ENCODE measurements around the gene AVPI1. TPM values are rescaled to one million over a fixed set of nuclear protein-coding genes. Genes with fewer than 3 reads are reported as not detected.
"Not testable (repeated sequence)": the region's sequence is repeated elsewhere in the genome, so short reads cannot be mapped to it uniquely, and the experiment has no call there.

Gene AVPI1
- total RNA-seq, 2 donors from 2014 or later: 26.6 to 34.8 TPM

DNA sequence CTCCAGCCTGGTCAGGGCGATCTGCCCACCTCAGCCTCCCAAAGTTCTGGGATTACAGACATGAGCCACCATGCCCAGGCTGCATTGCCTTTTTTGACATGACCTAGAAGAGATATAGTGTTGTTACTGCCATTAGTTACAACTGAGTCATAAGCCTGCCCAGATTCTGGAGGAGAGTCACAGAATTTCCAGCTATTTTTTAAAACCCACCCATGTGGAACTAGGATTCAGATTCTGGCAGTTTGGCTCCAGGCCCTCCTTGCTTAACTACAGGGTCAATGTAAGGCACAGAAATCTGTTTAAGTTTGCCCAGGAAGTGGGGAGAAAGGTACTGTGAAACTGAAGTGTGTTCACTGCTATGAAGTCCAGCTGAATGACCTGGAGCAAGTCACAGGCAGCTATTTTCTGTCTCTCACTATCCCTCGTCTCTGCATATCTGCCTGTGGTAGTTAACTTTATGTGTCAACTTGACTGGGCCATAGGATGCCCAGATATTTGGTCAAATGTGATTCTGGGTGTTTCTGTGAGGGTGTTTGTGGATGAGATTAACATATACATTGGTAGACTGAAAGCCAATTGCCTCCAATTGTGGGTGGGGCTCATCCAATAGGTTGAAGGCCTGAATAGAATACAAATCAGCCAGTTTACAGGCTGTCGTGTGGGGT, 18.1 kb upstream of the AVPI1 start:
- Histone ChIP-seq H3K9me3 (no peaks in the 10 kb centered on the region), H3K9ac (ENCODE audit: low read depth in 2 of 2, low read length in 2 of 2) (no peak overlapping the region), H3K4me3 (no peak overlapping the region), H3K36me3 (no peaks in the 10 kb centered on the region), H3K27ac (no peak overlapping the region), H3K27me3 (no peaks in the 10 kb centered on the region), H3K4me1 (no peaks in the 10 kb centered on the region)
- TF ChIP-seq, protein P1, sequence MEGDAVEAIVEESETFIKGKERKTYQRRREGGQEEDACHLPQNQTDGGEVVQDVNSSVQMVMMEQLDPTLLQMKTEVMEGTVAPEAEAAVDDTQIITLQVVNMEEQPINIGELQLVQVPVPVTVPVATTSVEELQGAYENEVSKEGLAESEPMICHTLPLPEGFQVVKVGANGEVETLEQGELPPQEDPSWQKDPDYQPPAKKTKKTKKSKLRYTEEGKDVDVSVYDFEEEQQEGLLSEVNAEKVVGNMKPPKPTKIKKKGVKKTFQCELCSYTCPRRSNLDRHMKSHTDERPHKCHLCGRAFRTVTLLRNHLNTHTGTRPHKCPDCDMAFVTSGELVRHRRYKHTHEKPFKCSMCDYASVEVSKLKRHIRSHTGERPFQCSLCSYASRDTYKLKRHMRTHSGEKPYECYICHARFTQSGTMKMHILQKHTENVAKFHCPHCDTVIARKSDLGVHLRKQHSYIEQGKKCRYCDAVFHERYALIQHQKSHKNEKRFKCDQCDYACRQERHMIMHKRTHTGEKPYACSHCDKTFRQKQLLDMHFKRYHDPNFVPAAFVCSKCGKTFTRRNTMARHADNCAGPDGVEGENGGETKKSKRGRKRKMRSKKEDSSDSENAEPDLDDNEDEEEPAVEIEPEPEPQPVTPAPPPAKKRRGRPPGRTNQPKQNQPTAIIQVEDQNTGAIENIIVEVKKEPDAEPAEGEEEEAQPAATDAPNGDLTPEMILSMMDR (IDR thresholded peaks at IDR 0.05): no peak
- intact Hi-C loops (cut with DNase I): no loop called here
- DNase-seq: no peak

DNA sequence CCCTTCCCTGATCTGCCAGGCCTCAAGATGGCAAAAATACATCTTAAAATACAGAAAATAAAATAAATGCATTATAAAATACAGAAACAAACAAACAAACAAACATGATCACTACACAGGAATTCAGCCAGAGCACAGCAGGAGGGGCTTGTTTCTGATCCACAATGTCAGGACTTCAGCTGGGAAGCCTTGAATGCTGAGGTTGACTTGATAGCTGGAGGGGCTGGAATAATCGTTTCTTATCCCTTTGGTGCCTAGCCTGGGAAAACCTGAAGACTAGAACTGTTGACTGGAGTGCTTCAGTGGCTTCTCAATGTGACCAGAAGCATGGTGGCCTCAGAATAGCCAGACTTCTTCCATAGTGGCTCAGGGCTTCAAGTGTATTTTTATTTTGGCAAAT, 17.3 kb upstream of the AVPI1 start:
- TF ChIP-seq, protein P1 (IDR thresholded peaks at IDR 0.05): no peak
- Histone ChIP-seq H3K27ac (no peak overlapping the region), H3K4me3 (no peak overlapping the region), H3K4me1 (no peaks in the 10 kb centered on the region), H3K27me3 (no peaks in the 10 kb centered on the region), H3K36me3 (no peaks in the 10 kb centered on the region), H3K9ac (ENCODE audit: low read depth in 2 of 2, low read length in 2 of 2) (no peak overlapping the region), H3K9me3 (no peaks in the 10 kb centered on the region)
- DNase-seq: no peak
- intact Hi-C loops (cut with DNase I): no loop called here

DNA sequence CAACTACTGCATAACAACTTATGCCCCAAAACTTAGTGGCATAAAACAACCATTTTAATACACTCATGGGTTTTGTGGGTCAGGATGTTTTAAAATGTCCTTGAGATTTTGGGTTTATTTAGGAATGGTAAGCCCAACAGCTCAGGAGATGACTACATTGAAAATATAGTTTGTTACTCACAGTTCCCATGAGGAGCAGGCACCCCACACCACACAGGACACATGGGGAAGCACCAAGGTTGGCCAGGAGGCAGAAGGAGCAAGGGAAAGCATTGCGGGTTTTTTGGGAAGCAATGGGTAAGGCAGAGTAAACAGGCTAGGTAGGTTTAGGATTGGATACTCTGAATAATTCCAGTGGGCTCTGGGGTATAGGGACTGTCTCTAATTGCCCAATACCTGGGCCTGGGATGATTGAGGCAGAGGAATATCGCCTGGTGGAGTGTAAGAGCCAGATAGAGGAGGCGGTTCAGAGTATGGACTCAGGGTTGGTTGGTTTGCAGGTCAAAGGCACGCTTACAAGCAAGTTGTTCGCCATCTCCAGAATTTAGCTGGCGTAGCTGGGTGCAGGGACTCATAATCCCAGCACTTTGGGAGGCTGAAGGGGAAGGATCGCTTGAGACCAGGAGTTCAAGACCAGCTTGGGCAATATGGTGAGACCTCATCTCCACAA, 16.5 kb upstream of the AVPI1 start:
- H3K9ac ChIP-seq (ENCODE audit: low read depth in 2 of 2, low read length in 2 of 2): no peak overlapping the region
- intact Hi-C loops (cut with DNase I): no loop called here
- H3K36me3 ChIP-seq: no peaks in the 10 kb centered on the region
- H3K4me1 ChIP-seq: no peaks in the 10 kb centered on the region
- no peak overlapping the region for H3K27ac ChIP-seq
- TF ChIP-seq, protein P1 (IDR thresholded peaks at IDR 0.05): no peak
- no peak for DNase-seq
- H3K4me3 ChIP-seq: no peak overlapping the region
- no peaks in the 10 kb centered on the region for H3K9me3 ChIP-seq
- H3K27me3 ChIP-seq: no peaks in the 10 kb centered on the region

DNA sequence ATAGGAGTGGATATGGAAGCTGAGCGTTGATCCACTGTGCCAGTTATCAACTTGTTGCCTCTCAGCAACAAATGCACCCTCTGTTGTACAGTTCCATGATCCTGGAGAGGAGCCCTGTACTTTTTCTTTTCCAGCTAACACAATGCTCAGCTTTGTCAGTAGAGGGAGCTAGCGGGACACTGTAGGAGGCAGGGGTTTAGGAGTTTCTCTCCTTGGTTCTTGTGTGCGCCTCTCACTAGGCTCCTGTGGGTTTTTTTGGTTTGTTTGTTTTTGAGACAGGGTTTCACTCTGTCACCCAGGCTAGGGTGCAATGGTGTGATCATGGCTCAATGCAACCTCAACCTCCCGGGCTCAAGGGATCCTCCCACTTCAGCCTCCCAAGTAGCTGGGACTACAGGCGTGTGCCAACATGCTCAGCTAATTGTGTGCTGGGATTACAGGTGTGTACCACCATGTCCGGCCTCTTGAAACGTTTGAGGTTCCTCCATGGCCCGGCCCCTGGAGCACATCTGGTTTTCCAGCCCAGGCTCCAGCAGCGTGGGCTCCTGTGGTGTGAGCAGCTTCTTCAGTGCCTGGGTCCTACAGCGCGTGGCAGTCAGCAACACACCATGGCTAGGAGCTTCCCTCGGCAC, 14.5 kb upstream of the AVPI1 start:
- peak; percentile 72 for DNase-seq
- no peaks in the 10 kb centered on the region for H3K9me3 ChIP-seq
- TF ChIP-seq, protein P1 (IDR thresholded peaks at IDR 0.05): peak; percentile 81
- intact Hi-C loops (cut with DNase I): no loop called here
- no peak overlapping the region for H3K4me3 ChIP-seq
- H3K36me3 ChIP-seq: no peaks in the 10 kb centered on the region
- H3K27ac ChIP-seq: no peak overlapping the region
- no peaks in the 10 kb centered on the region for H3K27me3 ChIP-seq
- peak overlapping the region in 1 of 2 donors; percentile 34 for H3K9ac ChIP-seq (ENCODE audit: low read depth in 2 of 2, low read length in 2 of 2)
- no peaks in the 10 kb centered on the region for H3K4me1 ChIP-seq

DNA sequence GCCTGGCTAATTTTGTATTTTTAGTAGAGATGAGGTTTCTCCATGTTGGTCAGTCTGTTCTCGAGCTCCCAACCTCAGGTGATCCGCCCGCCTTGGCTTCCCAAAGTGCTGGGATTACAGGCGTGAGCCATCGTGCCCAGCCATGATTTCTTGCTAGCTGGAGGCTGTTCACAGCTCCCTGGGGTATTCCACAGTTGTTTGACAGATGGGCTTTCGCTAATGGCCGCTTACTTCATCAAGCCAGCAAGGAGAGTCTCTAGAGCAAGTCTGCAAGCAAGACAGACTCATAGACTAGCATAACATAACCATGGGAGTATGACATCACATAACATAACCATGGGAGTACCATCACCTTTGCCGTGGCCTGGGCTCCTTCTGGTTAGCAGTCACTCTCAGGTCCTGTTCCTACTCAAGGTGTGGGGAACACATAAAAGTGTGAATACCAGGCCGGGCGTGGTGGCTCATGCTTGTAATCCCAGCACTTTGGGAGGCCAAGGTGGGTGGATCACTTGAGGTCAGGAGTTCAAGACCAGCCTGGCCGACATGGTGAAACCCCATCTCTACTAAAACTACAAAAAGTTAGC, 11.1 kb upstream of the AVPI1 start:
- H3K27ac ChIP-seq; H3K27me3 ChIP-seq; intact Hi-C loops (cut with DNase I); DNase-seq; H3K36me3 ChIP-seq; H3K9me3 ChIP-seq; H3K4me1 ChIP-seq; H3K4me3 ChIP-seq: not testable (repeated sequence)
- H3K9ac ChIP-seq (ENCODE audit: low read depth in 2 of 2, low read length in 2 of 2): peak overlapping the region in 1 of 2 donors; percentile 1
